GM12892 (cell line): ENCODE measurements around the gene PMPCB.

Experiments used
- POLR2A ChIP-seq: IDR thresholded peaks from 2 replicates; pipeline ENCODE4 v1.6.1; 2011; ENCODE audit warnings: low read depth, low read length, control low read depth
- POLR2AphosphoS5 ChIP-seq: IDR thresholded peaks from 2 replicates; pipeline ENCODE4 v1.6.1; 2011; ENCODE audit warnings: low read depth, low read length, control low read depth

DNA sequence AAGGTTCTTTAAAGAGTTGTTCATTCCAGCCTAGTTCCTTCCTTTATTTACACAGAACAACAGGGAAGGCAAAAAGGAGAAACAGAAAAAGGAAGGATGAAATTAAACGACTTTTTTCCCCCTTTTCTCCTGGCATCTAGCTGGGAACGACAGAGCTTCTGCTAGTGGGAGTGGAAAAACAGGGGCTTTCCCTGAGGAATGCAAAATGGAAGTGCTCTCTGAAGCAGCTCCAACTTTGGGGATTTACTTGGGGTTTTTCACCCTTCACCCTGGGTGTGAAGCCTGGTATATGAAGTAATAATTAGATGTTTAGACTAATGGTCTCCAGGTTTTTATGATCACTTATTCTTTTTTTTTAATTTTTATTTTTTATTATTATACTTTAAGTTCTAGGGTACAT lies 4.2 kb downstream of the PMPCB start:
- TF ChIP-seq POLR2A: no peak
- no peak for TF ChIP-seq POLR2AphosphoS5
